ENCODE measurements around the gene CGB2. TPM values are rescaled to one million over a fixed set of nuclear protein-coding genes. Genes with fewer than 3 reads are reported as not detected.
"Not testable (repeated sequence)": the region's sequence is repeated elsewhere in the genome, so short reads cannot be mapped to it uniquely, and the experiment has no call there.

The CGB2 gene
- total and polyA plus RNA-seq, 9 of the 15 experiments (the other 6 are each of a cell fraction or from before 2014, with no cell fraction given), result 0.22 TPM; not detected in 8

GRCh38 chr19:49056902-49057596, 25.4 kb downstream of the CGB2 start:
- H3K9me3 ChIP-seq (replicated peaks; ENCODE audit: control insufficient read depth, insufficient read depth, low read depth, low read length); in situ Hi-C loops (cut with MboI); H3K79me2 ChIP-seq (ENCODE audit: control insufficient read depth, insufficient read depth, low read length); CTCF ChIA-PET (ENCODE audit: low intra/inter-chr PET ratio); H4K20me1 ChIP-seq (replicated peaks; ENCODE audit: control insufficient read depth, insufficient read depth, low read length); H3K9me1 ChIP-seq (ENCODE audit: control insufficient read depth, insufficient read depth, low read length); intact Hi-C loops (cut with micrococcal nuclease); H3K36me3 ChIP-seq (ENCODE audit: control insufficient read depth, insufficient read depth, low read length); DNase-seq (ENCODE audit: extremely low read depth in 1 of 4, low spot score in 3 of 4); H3K4me3 ChIP-seq; H3K27ac ChIP-seq (ENCODE audit: extremely low read depth, low read depth, low read length); ATAC-seq; BruUV-seq (replicated peaks): not testable (repeated sequence)
- TF ChIP-seq PCBP1 (IDR thresholded peaks at IDR 0.05; ENCODE audit: low read depth, low read length, poor library complexity, severe bottlenecking), result peak; percentile 15
- Histone ChIP-seq H3K4me1 (replicated peaks in 1 of 2; ENCODE audit: control insufficient read depth in 2 of 2, insufficient read depth in 2 of 2, low read length in 2 of 2) (peaks cover 2 to 34% of the 10 kb centered on the region in 2 experiments; a peak in 3 of 5 replicates), H3K4me2 (ENCODE audit: insufficient read depth, low read length) (peak overlapping the region; percentile 82), H3K27me3 (ENCODE audit: control insufficient read depth in 2 of 2, insufficient read depth in 2 of 2, low read length in 2 of 2) (peaks cover 14 to 54% of the 10 kb centered on the region in 2 experiments; a peak in 3 of 5 replicates), H3K9ac (ENCODE audit: insufficient read depth in 1 of 2, low read depth in 2 of 2, low read length in 2 of 2) (peak overlapping the region in 1 of 2 experiments; percentile 91; a peak in 2 of 4 replicates), H2AFZ (ENCODE audit: low read depth, low read length) (peak overlapping the region; percentile 96; the same call in 1 of the 2 replicates)
- FAIRE-seq, result peak; percentile 48
- WGBS (ENCODE audit: insufficient coverage, low coverage, missing lambda C conversion rate), result 34% methylated on average over 20 of the region's 34 CpGs
- POLR2A ChIA-PET, result interaction anchor here (0.6 to 1.2 kb wide), 3 partner anchors 10 to 93 kb away, joined by 3 to 5 read pairs (median 4); no protein-coding TSS in a partner anchor

DNA sequence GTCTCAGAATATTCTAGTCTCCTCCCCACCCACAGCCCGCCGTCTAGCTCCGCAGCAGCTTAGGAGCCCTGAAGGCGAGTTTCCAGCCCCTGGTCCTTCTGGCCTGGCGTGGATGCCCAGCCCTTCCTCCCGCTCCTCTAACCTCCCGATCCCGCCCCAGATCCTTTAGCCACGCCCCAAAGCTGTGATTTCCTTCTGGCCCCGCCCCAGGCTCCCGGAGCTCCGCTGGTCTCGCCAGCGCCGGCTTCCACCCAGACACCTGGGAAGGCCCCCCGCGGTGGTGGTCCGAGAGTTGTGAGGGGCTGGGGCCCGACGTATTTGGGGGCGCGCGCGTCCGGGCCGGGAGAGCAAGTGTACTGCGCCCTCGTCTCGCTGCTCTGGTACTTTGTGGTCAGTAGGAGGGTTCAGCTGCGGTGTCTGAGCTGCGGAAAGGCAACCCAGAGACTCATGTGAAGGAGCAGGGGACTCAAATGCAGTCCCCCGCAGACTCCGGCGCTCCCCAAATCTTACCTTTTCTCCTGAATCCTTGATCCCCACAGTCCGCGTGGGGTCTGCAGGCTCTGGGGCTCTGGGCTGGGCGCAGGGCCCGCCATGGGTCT, 26.0 kb downstream of the CGB2 start, which contains the start of gene CGB7:
TSS of gene CGB7 (minus strand) at position 114 of the 599 bp plus-strand sequence. CDS start 2,374 bp downstream, outside the sequence.
- peak within 1 kb of the TSS; percentile 82 for H3K4me2 ChIP-seq (ENCODE audit: insufficient read depth, low read length)
- H3K4me1 ChIP-seq (replicated peaks in 1 of 2; ENCODE audit: control insufficient read depth in 2 of 2, insufficient read depth in 2 of 2, low read length in 2 of 2), result peaks cover 2 to 34% of the 10 kb centered on the region in 2 experiments; a peak in 3 of 5 replicates
- DNase-seq (ENCODE audit: extremely low read depth in 1 of 4, low spot score in 3 of 4) (peak; percentile 53 to 79 (median 68)), ATAC-seq (peak; percentile 60), FAIRE-seq (no peak)
- ChIA-PET POLR2A (interaction anchor here (0.6 to 1.2 kb wide), 3 partner anchors 10 to 92 kb away, joined by 3 to 5 read pairs (median 4); no protein-coding TSS in a partner anchor), CTCF (ENCODE audit: low intra/inter-chr PET ratio) (no interaction called here)
- WGBS (ENCODE audit: insufficient coverage, low coverage, missing lambda C conversion rate), result 4% methylated on average over 31 of the region's 38 CpGs
- H3K27me3 ChIP-seq (ENCODE audit: control insufficient read depth in 2 of 2, insufficient read depth in 2 of 2, low read length in 2 of 2), result peaks cover 17 to 58% of the 10 kb centered on the region in 2 experiments; a peak in 3 of 5 replicates
- peak within 1 kb of the TSS; percentile 49 for H3K4me3 ChIP-seq
- intact Hi-C loops (cut with micrococcal nuclease) (no loop called here), in situ Hi-C loops (cut with MboI) (no loop called here)
- H3K9me1 ChIP-seq (ENCODE audit: control insufficient read depth, insufficient read depth, low read length), result no peaks in the 10 kb centered on the region
- H3K9me3 ChIP-seq (replicated peaks; ENCODE audit: control insufficient read depth, insufficient read depth, low read depth, low read length), result no peaks in the 10 kb centered on the region
- BruUV-seq (replicated peaks), result no TSS peak
- no peaks in the 10 kb centered on the region for H3K36me3 ChIP-seq (ENCODE audit: control insufficient read depth, insufficient read depth, low read length)
- no peak within 1 kb of the TSS for H3K27ac ChIP-seq (ENCODE audit: extremely low read depth, low read depth, low read length)
- H2AFZ ChIP-seq (ENCODE audit: low read depth, low read length), result peak within 1 kb of the TSS; percentile 96; the same call in 1 of the 2 replicates
- no peaks in the 10 kb centered on the region for H3K79me2 ChIP-seq (ENCODE audit: control insufficient read depth, insufficient read depth, low read length)
- H4K20me1 ChIP-seq (replicated peaks; ENCODE audit: control insufficient read depth, insufficient read depth, low read length), result peaks cover 4% of the 10 kb centered on the region; the same call in 1 of the 2 replicates
- peak within 1 kb of the TSS in 1 of 2 experiments; percentile 91; a peak in 3 of 4 replicates for H3K9ac ChIP-seq (ENCODE audit: insufficient read depth in 1 of 2, low read depth in 2 of 2, low read length in 2 of 2)
- TF ChIP-seq ZFPM2 (CRISPR knock-in tag; IDR thresholded peaks at IDR 0.05) (no peak), SP1 (CRISPR knock-in tag; IDR thresholded peaks at IDR 0.05) (0 out of 2 replicates have a peak, but pooled peaks have one; percentile 32), CHAMP1 (IDR thresholded peaks at IDR 0.05) (no peak), KDM2B (CRISPR knock-in tag; IDR thresholded peaks at IDR 0.05) (0 out of 2 replicates have a peak, but pooled peaks have one; percentile 27), GATAD2A (IDR thresholded peaks at IDR 0.05) (no peak), GABPA (tag; conservative IDR thresholded peaks at IDR 0.05; ENCODE audit: low read depth) (no peak), KDM1A (IDR thresholded peaks at IDR 0.05) (peak in 1 of 2 experiments; percentile 48; a peak in 1 of 4 replicates), POLR3G (IDR thresholded peaks at IDR 0.05; ENCODE audit: extremely low read depth, insufficient read length, insufficient replicate concordance) (no peak)
- TF ChIP-seq, protein P1, sequence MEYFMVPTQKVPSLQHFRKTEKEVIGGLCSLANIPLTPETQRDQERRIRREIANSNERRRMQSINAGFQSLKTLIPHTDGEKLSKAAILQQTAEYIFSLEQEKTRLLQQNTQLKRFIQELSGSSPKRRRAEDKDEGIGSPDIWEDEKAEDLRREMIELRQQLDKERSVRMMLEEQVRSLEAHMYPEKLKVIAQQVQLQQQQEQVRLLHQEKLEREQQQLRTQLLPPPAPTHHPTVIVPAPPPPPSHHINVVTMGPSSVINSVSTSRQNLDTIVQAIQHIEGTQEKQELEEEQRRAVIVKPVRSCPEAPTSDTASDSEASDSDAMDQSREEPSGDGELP (CRISPR knock-in tag; IDR thresholded peaks at IDR 0.05; ENCODE audit: borderline replicate concordance), result peak; percentile 8; the same call in 1 of the 2 replicates

Data from K562 (cell line).